Rectal smooth muscle tissue (tissue), 1 donor: ENCODE measurements around the gene AGAP1.

Experiments
- H3K27ac ChIP-seq: one replicate; pipeline ENCODE4 v1.7.0; 2013; ENCODE audit warnings: low read depth, low read length, inconsistent platforms
- H3K27me3 ChIP-seq: one replicate; pipeline ENCODE4 v1.7.0; 2013; ENCODE audit warnings: low read length; ENCODE audit not compliant: control insufficient read depth, insufficient read depth
- H3K36me3 ChIP-seq: one replicate; pipeline ENCODE4 v1.7.0; 2013; ENCODE audit warnings: low read length; ENCODE audit not compliant: control insufficient read depth, insufficient read depth
- H3K4me1 ChIP-seq: one replicate; pipeline ENCODE4 v1.7.0; 2013; ENCODE audit warnings: low read length; ENCODE audit not compliant: control insufficient read depth, insufficient read depth
- H3K4me3 ChIP-seq: one replicate; pipeline ENCODE4 v1.7.0; 2013; ENCODE audit warnings: low read length
- H3K9ac ChIP-seq: one replicate; pipeline ENCODE4 v1.7.0; 2013; ENCODE audit warnings: low read length

AGAP1 gene

GRCh38 chr2:235984552-235984951, 490.7 kb downstream of the AGAP1 start:
- H3K9ac ChIP-seq: no peak overlapping the region
- H3K27ac ChIP-seq: no peak overlapping the region
- no peaks in the 10 kb centered on the region for H3K36me3 ChIP-seq
- no peaks in the 10 kb centered on the region for H3K27me3 ChIP-seq
- H3K4me1 ChIP-seq: no peaks in the 10 kb centered on the region
- no peak overlapping the region for H3K4me3 ChIP-seq

GRCh38 chr2:235986361-235986760, 492.5 kb downstream of the AGAP1 start:
- peaks cover 2% of the 10 kb centered on the region for H3K36me3 ChIP-seq
- H3K27me3 ChIP-seq: no peaks in the 10 kb centered on the region
- H3K27ac ChIP-seq: no peak overlapping the region
- H3K4me3 ChIP-seq: no peak overlapping the region
- no peaks in the 10 kb centered on the region for H3K4me1 ChIP-seq
- H3K9ac ChIP-seq: no peak overlapping the region

GRCh38 chr2:235988271-235989015, 494.6 kb downstream of the AGAP1 start:
- no peak overlapping the region for H3K4me3 ChIP-seq

GRCh38 chr2:235989591-235989990, 495.7 kb downstream of the AGAP1 start:
- no peak overlapping the region for H3K27ac ChIP-seq
- no peak overlapping the region for H3K9ac ChIP-seq
- no peak overlapping the region for H3K4me3 ChIP-seq
- H3K4me1 ChIP-seq: no peaks in the 10 kb centered on the region
- H3K36me3 ChIP-seq: peaks cover 4% of the 10 kb centered on the region
- H3K27me3 ChIP-seq: no peaks in the 10 kb centered on the region

More at GRCh38 chr2:235988271-235989015, 494.6 kb downstream of the AGAP1 start:
- Histone ChIP-seq H3K9ac (no peak overlapping the region), H3K27me3 (no peaks in the 10 kb centered on the region), H3K36me3 (peaks cover 4% of the 10 kb centered on the region), H3K27ac (no peak overlapping the region), H3K4me1 (no peaks in the 10 kb centered on the region)

- no peak overlapping the region for H3K4me3 ChIP-seq
- H3K27me3 ChIP-seq: no peaks in the 10 kb centered on the region
- no peak overlapping the region for H3K27ac ChIP-seq
- H3K9ac ChIP-seq: no peak overlapping the region
- peaks cover 4% of the 10 kb centered on the region for H3K36me3 ChIP-seq
- H3K4me1 ChIP-seq: no peaks in the 10 kb centered on the region
Measured at GRCh38 chr2:235990344-235990743, 496.5 kb downstream of the AGAP1 start.

- Histone ChIP-seq H3K9ac (no peak overlapping the region), H3K36me3 (peaks cover 4% of the 10 kb centered on the region), H3K4me1 (no peaks in the 10 kb centered on the region), H3K27ac (no peak overlapping the region), H3K27me3 (no peaks in the 10 kb centered on the region), H3K4me3 (no peak overlapping the region)
Measured at GRCh38 chr2:235992024-235992423, 498.2 kb downstream of the AGAP1 start.

GRCh38 chr2:235996419-235996818, 502.6 kb downstream of the AGAP1 start:
- H3K4me3 ChIP-seq: no peak overlapping the region
- no peaks in the 10 kb centered on the region for H3K27me3 ChIP-seq
- no peak overlapping the region for H3K27ac ChIP-seq
- no peaks in the 10 kb centered on the region for H3K4me1 ChIP-seq
- H3K9ac ChIP-seq: no peak overlapping the region
- H3K36me3 ChIP-seq: peaks cover 2% of the 10 kb centered on the region

GRCh38 chr2:235999011-235999410, 505.2 kb downstream of the AGAP1 start:
- Histone ChIP-seq H3K4me1 (no peaks in the 10 kb centered on the region), H3K4me3 (no peak overlapping the region), H3K27ac (no peak overlapping the region), H3K9ac (no peak overlapping the region), H3K27me3 (no peaks in the 10 kb centered on the region), H3K36me3 (no peaks in the 10 kb centered on the region)

GRCh38 chr2:236001166-236001828, 507.5 kb downstream of the AGAP1 start:
- Histone ChIP-seq H3K9ac (no peak overlapping the region), H3K4me3 (no peak overlapping the region), H3K36me3 (no peaks in the 10 kb centered on the region), H3K27me3 (no peaks in the 10 kb centered on the region), H3K27ac (no peak overlapping the region), H3K4me1 (no peaks in the 10 kb centered on the region)

GRCh38 chr2:236001854-236002253, 508.0 kb downstream of the AGAP1 start:
- no peaks in the 10 kb centered on the region for H3K4me1 ChIP-seq
- H3K27me3 ChIP-seq: no peaks in the 10 kb centered on the region
- no peak overlapping the region for H3K27ac ChIP-seq
- no peak overlapping the region for H3K4me3 ChIP-seq
- no peaks in the 10 kb centered on the region for H3K36me3 ChIP-seq
- no peak overlapping the region for H3K9ac ChIP-seq

- H3K9ac ChIP-seq: no peak overlapping the region
- H3K4me3 ChIP-seq: no peak overlapping the region
- no peak overlapping the region for H3K27ac ChIP-seq
- H3K4me1 ChIP-seq: no peaks in the 10 kb centered on the region
- H3K36me3 ChIP-seq: peaks cover 2% of the 10 kb centered on the region
- no peaks in the 10 kb centered on the region for H3K27me3 ChIP-seq
Measured at GRCh38 chr2:236008006-236008405, 514.2 kb downstream of the AGAP1 start.

GRCh38 chr2:236008857-236009256, 515.0 kb downstream of the AGAP1 start:
- Histone ChIP-seq H3K4me1 (no peaks in the 10 kb centered on the region), H3K4me3 (no peak overlapping the region), H3K27me3 (no peaks in the 10 kb centered on the region), H3K9ac (no peak overlapping the region), H3K36me3 (peaks cover 2% of the 10 kb centered on the region), H3K27ac (no peak overlapping the region)
